H1 (cell line): ENCODE measurements around the gene CFAP157. TPM values are rescaled to one million over a fixed set of nuclear protein-coding genes. Genes with fewer than 3 reads are reported as not detected.
A peak's percentile ranks its signal among the peaks of the same experiment; 100 is the strongest.

ENCODE experiments used
- CTCF ChIA-PET: fragments of 300-600 bp; sonication (Branson Sonifier 250); formaldehyde crosslinking; loops from one replicate; lab custom pipeline; 2021; ENCODE audit not compliant: partially characterized antibody; lab: Charles Lee
- POLR2A ChIA-PET: fragments of 300-600 bp; sonication (Branson Sonifier 250); formaldehyde crosslinking; loops from one replicate; lab custom pipeline; 2021; ENCODE audit warnings: inconsistent platforms; ENCODE audit not compliant: partially characterized antibody; lab: Charles Lee
- DNase-seq, 2 experiments: peaks; one replicate each; pipeline versions ENCODE4 v3.0.0 to v3.0.0-alpha.2; 2010 to 2022; ENCODE audit warnings: low spot score in 2 of 2, low read depth in 1 of 2, mixed read lengths in 1 of 2
- FAIRE-seq: peaks from 2 replicates; lab custom pipeline; 2011; peaks lifted over from hg19 to GRCh38; lab: Jason Lieb, UNC
- H2AFZ ChIP-seq: 2 replicates; pipeline ENCODE4 v1.8.1; 2012; ENCODE audit warnings: low read length, inconsistent platforms
- H2AK5ac ChIP-seq: 2 replicates; pipeline ENCODE4 v1.6.1; 2013; ENCODE audit warnings: low read depth, low read length
- H2BK120ac ChIP-seq: replicated peaks from 2 replicates; pipeline ENCODE3; 2013; ENCODE audit warnings: low read depth, low read length, inconsistent platforms
- H2BK12ac ChIP-seq: 2 replicates; pipeline ENCODE4 v1.6.1; 2013; ENCODE audit warnings: low read depth, low read length
- H2BK15ac ChIP-seq: 2 replicates; pipeline ENCODE4 v1.6.1; 2013; ENCODE audit warnings: low read length
- H2BK20ac ChIP-seq: 2 replicates; pipeline ENCODE4 v1.6.1; 2013; ENCODE audit warnings: low read length
- H2BK5ac ChIP-seq: 2 replicates; pipeline ENCODE4 v1.6.1; 2013; ENCODE audit warnings: low read depth, low read length
- H3K14ac ChIP-seq: 2 replicates; pipeline ENCODE4 v1.6.1; 2013; ENCODE audit warnings: inconsistent platforms; ENCODE audit not compliant: insufficient read length
- H3K18ac ChIP-seq: 2 replicates; pipeline ENCODE4 v1.6.1; 2013; ENCODE audit warnings: low read length; ENCODE audit errors: extremely low read depth
- H3K23ac ChIP-seq: 2 replicates; pipeline ENCODE4 v1.6.1; 2013; ENCODE audit warnings: inconsistent platforms; ENCODE audit not compliant: insufficient read length
- H3K23me2 ChIP-seq: 2 replicates; pipeline ENCODE4 v1.6.1; 2013; ENCODE audit warnings: low read depth, low read length
- H3K27ac ChIP-seq: 2 replicates; pipeline ENCODE4 v1.6.1; 2011; ENCODE audit warnings: low read depth, low read length, inconsistent platforms
- H3K27me3 ChIP-seq, 4 experiments: replicated peaks in 1 of 4; 1 replicate in 1 of 4; 2 replicates in 3 of 4; pipeline versions ENCODE4 v1.6.1 to v1.8.1; 2011 to 2013; ENCODE audit warnings: low read length in 3 of 4, mild to moderate bottlenecking in 3 of 4, inconsistent platforms in 2 of 4, mixed read lengths in 2 of 4, moderate library complexity in 1 of 4; ENCODE audit not compliant: control insufficient read depth in 3 of 4, insufficient read depth in 3 of 4; ENCODE audit errors: extremely low read depth in 1 of 4
- H3K36me3 ChIP-seq, 4 experiments: 2 replicates each; pipeline versions ENCODE4 v1.6.1 to v1.8.1; 2011 to 2013; ENCODE audit warnings: mild to moderate bottlenecking in 4 of 4, low read length in 3 of 4, moderate library complexity in 2 of 4, control low read depth in 1 of 4, inconsistent platforms in 1 of 4; ENCODE audit not compliant: insufficient read depth in 4 of 4, control insufficient read depth in 2 of 4
- H3K4ac ChIP-seq: replicated peaks from 2 replicates; pipeline ENCODE3; 2013; ENCODE audit warnings: low read length, low read depth, mixed read lengths, inconsistent platforms; ENCODE audit not compliant: insufficient read length
- H3K4me1 ChIP-seq, 4 experiments: replicated peaks in 1 of 4; 1 replicate in 1 of 4; 2 replicates in 3 of 4; pipeline versions ENCODE4 v1.6.1 to v1.8.1; 2011 to 2013; ENCODE audit warnings: low read length in 3 of 4, inconsistent platforms in 2 of 4, mixed read lengths in 1 of 4; ENCODE audit not compliant: insufficient read depth in 4 of 4, control insufficient read depth in 3 of 4
- H3K4me2 ChIP-seq, 2 experiments: 2 replicates each; pipeline versions ENCODE4 v1.6.1 to v1.8.1; 2011 to 2013; ENCODE audit warnings: low read depth in 2 of 2, low read length in 2 of 2, control low read depth in 1 of 2, inconsistent platforms in 1 of 2, mild to moderate bottlenecking in 1 of 2; ENCODE audit not compliant: insufficient read depth in 1 of 2
- H3K4me3 ChIP-seq, 4 experiments: fragments of 200-600, 300-600 bp in 1 of 4; sonication (generic), shearing (Covaris generic), sonication (Bioruptor Twin) in 1 of 4; 2 replicates each; pipeline versions ENCODE4 v1.5.1 to v1.8.1; 2011 to 2016; ENCODE audit warnings: low read length in 4 of 4, low read depth in 3 of 4, control low read depth in 2 of 4, inconsistent platforms in 2 of 4, mild to moderate bottlenecking in 2 of 4, mixed read lengths in 1 of 4, moderate library complexity in 1 of 4; ENCODE audit not compliant: insufficient read depth in 2 of 4; ENCODE audit errors: extremely low read depth in 1 of 4
- H3K56ac ChIP-seq: replicated peaks from 2 replicates; pipeline ENCODE3; 2013; ENCODE audit warnings: low read depth, mild to moderate bottlenecking, mixed read lengths, low read length, inconsistent platforms; ENCODE audit not compliant: insufficient read length
- H3K79me1 ChIP-seq: 2 replicates; pipeline ENCODE4 v1.6.1; 2013; ENCODE audit warnings: low read depth, low read length, control low read depth
- H3K79me2 ChIP-seq, 2 experiments: 2 replicates each; pipeline versions ENCODE4 v1.6.1 to v1.8.1; 2012 to 2013; ENCODE audit warnings: low read length in 2 of 2, mild to moderate bottlenecking in 2 of 2, inconsistent platforms in 1 of 2; ENCODE audit not compliant: insufficient read depth in 2 of 2, control insufficient read depth in 1 of 2
- H3K9ac ChIP-seq, 4 experiments: replicated peaks in 1 of 4; 1 replicate in 1 of 4; 2 replicates in 3 of 4; pipeline versions ENCODE4 v1.6.1 to v1.8.1; 2011 to 2013; ENCODE audit warnings: low read depth in 3 of 4, low read length in 3 of 4, control low read depth in 2 of 4, mild to moderate bottlenecking in 2 of 4, moderate library complexity in 2 of 4, inconsistent platforms in 1 of 4; ENCODE audit errors: extremely low read depth in 1 of 4
- H3K9me3 ChIP-seq, 2 experiments: 2 replicates each; pipeline versions ENCODE4 v1.6.1 to v1.8.1; 2012 to 2013; ENCODE audit warnings: mild to moderate bottlenecking in 2 of 2, moderate library complexity in 2 of 2, control low read depth in 1 of 2, inconsistent platforms in 1 of 2, low read depth in 1 of 2, low read length in 1 of 2, mixed read lengths in 1 of 2; ENCODE audit not compliant: insufficient read depth in 2 of 2
- H4K20me1 ChIP-seq, 2 experiments: replicated peaks in 1 of 2; 2 replicates each; pipeline versions ENCODE3 to v1.8.1; 2011 to 2013; ENCODE audit warnings: inconsistent platforms in 2 of 2, low read length in 2 of 2, mild to moderate bottlenecking in 1 of 2; ENCODE audit not compliant: insufficient read depth in 2 of 2, control insufficient read depth in 1 of 2
- H4K5ac ChIP-seq: 2 replicates; pipeline ENCODE4 v1.6.1; 2013; ENCODE audit warnings: low read length, low read depth, mixed read lengths, inconsistent platforms; ENCODE audit not compliant: insufficient read length
- H4K8ac ChIP-seq: 2 replicates; pipeline ENCODE4 v1.8.0; 2013; ENCODE audit warnings: mild to moderate bottlenecking, moderate library complexity, low read length, inconsistent platforms; ENCODE audit not compliant: insufficient read depth; ENCODE audit errors: extremely low read depth
- H4K91ac ChIP-seq: replicated peaks from 2 replicates; pipeline ENCODE3; 2013; ENCODE audit warnings: low read length, mixed read lengths, inconsistent platforms; ENCODE audit not compliant: insufficient read length
- ASH2L ChIP-seq: fragments of 200-600, 300-600 bp; sonication (generic); IDR thresholded peaks from one replicate; pipeline ENCODE4 v1.7.1; 2017; ENCODE audit warnings: low read length
- ATF3 ChIP-seq: IDR thresholded peaks from 2 replicates; pipeline ENCODE4 v1.6.1; 2011; ENCODE audit warnings: low read depth, mild to moderate bottlenecking, low read length; ENCODE audit not compliant: insufficient read depth
- CHD2 ChIP-seq: IDR thresholded peaks from 2 replicates; pipeline ENCODE4 v1.6.1; 2012; ENCODE audit warnings: low read length, improper control_type of control experiment
- CREB1 ChIP-seq: IDR thresholded peaks from 2 replicates; pipeline ENCODE4 v1.6.1; 2012; ENCODE audit warnings: inconsistent platforms
- NANOG ChIP-seq: IDR thresholded peaks from 2 replicates; pipeline ENCODE4 v1.6.1; 2011; ENCODE audit warnings: low read length, low read depth, mild to moderate bottlenecking, inconsistent platforms; ENCODE audit not compliant: insufficient read depth, poor library complexity, severe bottlenecking
- POLR2A ChIP-seq, 2 experiments: IDR thresholded peaks; 1 replicate in 1 of 2; 2 replicates in 1 of 2; pipeline ENCODE4 v1.6.1; 2011; ENCODE audit warnings: low read depth in 2 of 2, low read length in 2 of 2, mild to moderate bottlenecking in 2 of 2; ENCODE audit errors: control extremely low read depth in 1 of 2
- SP2 ChIP-seq: IDR thresholded peaks from 2 replicates; pipeline ENCODE4 v1.6.1; 2012; ENCODE audit warnings: mild to moderate bottlenecking, low read length, inconsistent platforms
- TAF1 ChIP-seq: IDR thresholded peaks from 2 replicates; pipeline ENCODE4 v1.6.1; 2011; ENCODE audit warnings: mild to moderate bottlenecking, low read depth, low read length
- TCF12 ChIP-seq: IDR thresholded peaks from 2 replicates; pipeline ENCODE4 v1.6.1; 2011; ENCODE audit warnings: low read depth, mild to moderate bottlenecking, low read length
- TEAD4 ChIP-seq: IDR thresholded peaks from 2 replicates; pipeline ENCODE4 v1.6.1; 2012; ENCODE audit warnings: low read depth, low read length, inconsistent platforms, mixed read lengths
- USF2 ChIP-seq: IDR thresholded peaks from 2 replicates; pipeline ENCODE4 v1.6.1; 2011; ENCODE audit warnings: low read length, improper control_type of control experiment
- YY1 ChIP-seq: IDR thresholded peaks from 2 replicates; pipeline ENCODE4 v1.6.1; 2011; ENCODE audit warnings: low read depth, mild to moderate bottlenecking, low read length
- ZNF274 ChIP-seq: IDR thresholded peaks from 2 replicates; pipeline ENCODE4 v1.7.0; 2012; ENCODE audit warnings: low read length, borderline replicate concordance; ENCODE audit errors: extremely low read depth
- WGBS, 2 experiments: shearing (Covaris generic) in 1 of 2; methylation state at CpG; one replicate each; pipeline versions ENCODE4 v1.1.6 to v1.1.7; 2013 to 2015; ENCODE audit warnings: low lambda C conversion rate in 2 of 2, mixed read lengths in 2 of 2, inconsistent platforms in 1 of 2, low coverage in 1 of 2, missing lambda C conversion rate in 1 of 2; ENCODE audit not compliant: insufficient replicate concordance in 2 of 2, insufficient coverage in 1 of 2, insufficient read length in 1 of 2; ENCODE audit errors: extremely low coverage in 1 of 2, missing lambda C conversion rate in 1 of 2; 5-methylcytosine and 5-hydroxymethylcytosine counted together
- polyA plus RNA-seq, 7 experiments: library from polyadenylated mRNA; depleted of rRNA in 3 of 7; stranded (reverse) in 5 of 7; unstranded in 2 of 7; fragments of >200 nt in 5 of 7; fragments of 200-250 nt in 2 of 7; gene quantifications; 1 replicate in 5 of 7; 2 replicates in 1 of 7; 4 replicates in 1 of 7; pipeline versions ENCODE4 v1.2.1 to v1.2.3, GENCODE V29; 2011 to 2013; ENCODE audit warnings: missing spikeins in 2 of 7, mixed read lengths in 2 of 7
- total RNA-seq: library from RNA; stranded (reverse); fragmentation: NEBNext Ultra II Directional; extraction: Animal tissue kit (Norgen Biotek cat#: 25700); gene quantifications from 2 replicates; pipeline ENCODE4 v1.2.1, GENCODE V29; 2021

The CFAP157 gene
- total and polyA plus RNA-seq, 2 of the 8 experiments (the other 6 are each of a cell fraction or from before 2014, with no cell fraction given): not detected

- Histone ChIP-seq H3K79me1 (no peaks in the 10 kb centered on the region), H3K9me3 (no peaks in the 10 kb centered on the region), H3K4me1 (peaks cover 0 to 7% (median 6%) of the 10 kb centered on the region in 4 experiments; a peak in 5 of 7 replicates), H3K9ac (no peak overlapping the region), H2AK5ac (no peak overlapping the region), H3K18ac (no peak overlapping the region), H4K5ac (no peak overlapping the region), H3K14ac (no peak overlapping the region), H4K8ac (peak overlapping the region; percentile 35; the same call in 1 of the 2 replicates), H3K23ac (no peak overlapping the region), H3K27ac (no peak overlapping the region), H3K36me3 (no peaks in the 10 kb centered on the region), H2AFZ (no peak overlapping the region), H2BK120ac (no peak overlapping the region), H4K91ac (no peak overlapping the region), H3K23me2 (0 out of 2 replicates have a peak, but pooled peaks cover 2% of the 10 kb centered on the region), H2BK5ac (no peak overlapping the region), H3K4me3 (no peak overlapping the region), H2BK20ac (no peak overlapping the region), H3K4me2 (no peak overlapping the region), H3K27me3 (no peaks in the 10 kb centered on the region), H3K56ac (no peak overlapping the region), H2BK12ac (0 out of 2 replicates have a peak overlapping the region, but pooled peaks have one; percentile 39), H3K4ac (no peak overlapping the region), H3K79me2 (no peaks in the 10 kb centered on the region), H4K20me1 (no peaks in the 10 kb centered on the region), H2BK15ac (no peak overlapping the region)
- TF ChIP-seq CREB1 (no peak), TAF1 (no peak), NANOG (no peak), SP2 (no peak), TEAD4 (no peak), TCF12 (no peak), YY1 (no peak), USF2 (no peak), ATF3 (no peak), ZNF274 (no peak), CHD2 (no peak), ASH2L (no peak), POLR2A (IDR thresholded peaks at IDR 0.05; ENCODE audit: control extremely low read depth in 1 of 2, low read depth in 2 of 2, low read length in 2 of 2) (no peak)
- ChIA-PET CTCF (interaction anchor here (1.0 to 5.0 kb wide), 4 partner anchors 14 to 213 kb away, joined by 3 to 18 read pairs (median 4); no protein-coding TSS in a partner anchor), POLR2A (interaction anchor here (1.0 to 1.6 kb wide), 2 partner anchors 48 to 168 kb away, joined by 3 read pairs; partner anchors contain the start of gene SH2D3C)
- FAIRE-seq: no peak
- 73% methylated on average over 5 of the region's 9 CpGs; no CpG with 5 or more reads in 1 of the 2 experiments for WGBS, 2 experiments
- DNase-seq: no peak
Measured at GRCh38 chr9:127730262-127730661, 23.5 kb downstream of the CFAP157 start.
